Spinal cord (tissue), 10 donors: ENCODE measurements around the gene FHAD1. TPM values are rescaled to one million over a fixed set of nuclear protein-coding genes. Genes with fewer than 3 reads are reported as not detected.

Experiments used
- DNase-seq, 6 donors: peaks; one replicate each; pipeline versions ENCODE4 v3.0.0 to v3.0.0-alpha.2; 2013 to 2015; ENCODE audit warnings: low spot score in 6 of 6, low read depth in 4 of 6
- H3K27ac ChIP-seq: one replicate; pipeline ENCODE4 v1.5.1; 2013; ENCODE audit warnings: low read depth, low read length, control low read depth
- H3K27me3 ChIP-seq: one replicate; pipeline ENCODE4 v1.6.1; 2013; ENCODE audit warnings: low read length; ENCODE audit not compliant: control insufficient read depth, insufficient read depth
- H3K36me3 ChIP-seq: one replicate; pipeline ENCODE4 v1.6.1; 2013; ENCODE audit warnings: low read length; ENCODE audit not compliant: control insufficient read depth, insufficient read depth
- H3K4me1 ChIP-seq: one replicate; pipeline ENCODE4 v1.6.1; 2013; ENCODE audit warnings: low read length; ENCODE audit not compliant: control insufficient read depth, insufficient read depth
- H3K4me3 ChIP-seq: one replicate; pipeline ENCODE4 v1.5.1; 2013; ENCODE audit warnings: low read depth, low read length, control low read depth
- H3K9me3 ChIP-seq: one replicate; pipeline ENCODE4 v1.6.1; 2013; ENCODE audit warnings: low read length; ENCODE audit not compliant: control insufficient read depth, insufficient read depth
- WGBS: methylation state at CpG from one replicate; pipeline ENCODE4 v1.1.5; 2013; ENCODE audit warnings: missing lambda C conversion rate; ENCODE audit not compliant: insufficient coverage; 5-methylcytosine and 5-hydroxymethylcytosine counted together
- polyA plus RNA-seq, 2 donors: library from polyadenylated mRNA; unstranded; fragments of 120-200 nt; gene quantifications; one replicate each; pipeline ENCODE4 v1.2.1, GENCODE V29; 2013; ENCODE audit not compliant: insufficient read length in 2 of 2
- total RNA-seq, 2 donors: library from RNA; depleted of rRNA in 1 of 2; stranded (reverse); fragments of 120-200 nt in 1 of 2; fragments of >200 nt in 1 of 2; gene quantifications; one replicate each; pipeline versions ENCODE4 v1.2.3 to v1.2.4, GENCODE V29; 2013 to 2014
- donor health status: healthy.

The FHAD1 gene
- total and polyA plus RNA-seq, 4 donors = 3.1 to 9.9 (median 7.7) TPM

DNA sequence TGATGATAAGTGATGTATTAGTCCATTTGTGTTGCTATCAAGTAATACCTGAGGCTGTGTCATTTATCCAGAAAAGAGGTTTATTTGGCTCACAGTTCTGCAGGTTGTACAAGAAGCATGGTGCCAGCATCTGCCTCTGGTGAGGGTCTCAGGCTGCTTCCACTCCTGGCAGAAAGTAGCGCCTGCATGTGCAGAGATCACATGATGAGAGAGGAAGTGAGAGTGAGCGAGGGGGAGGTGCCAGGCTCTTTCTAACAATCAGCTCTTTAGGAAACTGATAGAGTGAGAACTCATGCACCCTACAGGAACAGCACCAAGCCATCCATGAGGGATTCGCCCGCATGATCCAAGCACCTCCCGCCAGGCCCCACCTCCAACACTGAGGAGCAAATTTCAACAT, 2.2 kb upstream of the FHAD1 start:
- H3K27ac ChIP-seq = no peak overlapping the region
- H3K36me3 ChIP-seq = no peaks in the 10 kb centered on the region
- WGBS = 100% methylated on average over 1 of the region's 5 CpGs
- H3K27me3 ChIP-seq = no peaks in the 10 kb centered on the region
- no peaks in the 10 kb centered on the region for H3K9me3 ChIP-seq
- no peak for DNase-seq
- H3K4me3 ChIP-seq = no peak overlapping the region
- peaks cover 14% of the 10 kb centered on the region for H3K4me1 ChIP-seq

DNA sequence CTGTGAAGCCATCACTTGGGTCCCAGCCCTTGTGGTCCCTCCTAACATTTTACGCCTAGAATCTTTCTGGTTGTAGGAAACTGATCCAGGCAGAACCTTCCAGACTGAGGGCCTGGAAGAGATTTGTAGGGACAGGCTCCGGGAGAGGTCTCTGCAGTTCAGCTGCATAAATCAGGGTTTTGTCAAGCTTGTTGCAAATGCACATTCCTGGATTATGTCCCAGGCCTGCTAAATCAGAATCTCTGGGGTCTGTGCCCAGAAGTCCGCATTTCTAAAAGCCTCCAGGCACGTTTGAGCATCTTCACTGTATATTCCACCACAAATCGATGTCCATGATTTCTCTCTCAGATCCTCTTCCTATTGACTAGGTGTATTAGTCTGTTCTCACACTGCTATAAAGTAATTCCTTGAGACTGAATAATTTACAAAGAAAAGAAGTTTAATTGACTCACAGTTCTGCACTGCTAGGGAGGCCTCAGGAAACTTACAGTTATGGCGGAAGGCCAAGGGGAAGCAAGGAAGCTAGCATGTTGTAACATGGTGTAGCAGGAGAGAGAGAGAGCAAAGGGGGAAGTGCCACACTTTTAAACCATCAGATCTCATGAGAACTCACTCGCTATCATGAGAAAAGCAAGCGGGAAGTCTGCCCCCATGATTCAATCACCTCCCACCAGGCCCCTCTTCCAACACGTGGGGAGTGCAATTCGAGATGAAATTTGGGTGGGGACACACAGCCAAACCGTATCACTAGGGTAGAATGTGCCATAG, 1.2 kb upstream of the FHAD1 start:
- Histone ChIP-seq H3K4me3 (no peak overlapping the region), H3K4me1 (peaks cover 14% of the 10 kb centered on the region), H3K27ac (no peak overlapping the region), H3K36me3 (no peaks in the 10 kb centered on the region), H3K9me3 (no peaks in the 10 kb centered on the region), H3K27me3 (no peaks in the 10 kb centered on the region)
- DNase-seq = peak in 2 of 6 donors; percentile 24 to 70
- 37% methylated on average over 3 of the region's 11 CpGs for WGBS

DNA sequence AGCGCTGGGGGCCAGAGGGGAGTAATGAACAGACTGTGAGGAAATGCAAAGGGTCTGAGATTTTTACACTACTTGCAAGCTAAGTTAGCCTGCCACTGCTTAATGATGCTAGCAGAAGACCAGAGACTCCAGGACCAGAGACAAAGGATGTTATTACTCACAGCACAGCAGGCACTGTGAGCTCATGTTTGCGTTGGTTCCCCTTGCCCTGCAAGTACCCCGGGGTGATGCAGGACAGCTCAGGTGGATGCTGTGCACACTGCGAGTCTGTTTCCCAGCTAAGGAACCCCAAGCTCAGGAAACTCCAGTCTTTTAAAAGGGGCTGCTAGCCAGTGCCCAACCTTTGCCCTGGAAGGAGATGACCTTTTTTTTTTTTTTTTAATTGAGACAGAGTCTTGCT, 1.2 kb downstream of the FHAD1 start:
- Histone ChIP-seq H3K4me1 (peaks cover 20% of the 10 kb centered on the region), H3K27ac (no peak overlapping the region), H3K36me3 (no peaks in the 10 kb centered on the region), H3K27me3 (no peaks in the 10 kb centered on the region), H3K4me3 (no peak overlapping the region), H3K9me3 (no peaks in the 10 kb centered on the region)
- DNase-seq = no peak
- WGBS = 82% methylated on average over 3 of the region's 4 CpGs

DNA sequence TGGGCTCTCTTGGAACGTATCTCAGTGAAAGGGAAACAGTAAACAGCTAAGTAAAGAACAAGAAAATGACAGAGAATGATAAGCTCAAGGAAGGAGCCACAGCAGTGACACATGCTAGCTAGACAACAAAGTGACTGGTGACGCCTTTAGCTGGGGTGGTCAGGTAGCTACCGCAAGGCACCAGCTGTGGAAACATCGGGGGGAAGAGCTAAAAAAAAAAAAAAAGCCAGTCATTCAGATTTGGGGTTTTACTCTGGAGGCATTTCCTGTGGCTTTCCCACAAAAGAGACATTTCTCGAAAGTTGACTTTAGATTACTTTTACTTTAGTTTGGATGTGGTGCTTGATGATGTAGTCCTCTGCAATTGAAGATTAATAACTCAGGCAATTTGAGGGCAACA, 2.1 kb downstream of the FHAD1 start:
- Histone ChIP-seq H3K4me3 (no peak overlapping the region), H3K4me1 (peaks cover 15% of the 10 kb centered on the region), H3K9me3 (no peaks in the 10 kb centered on the region), H3K27ac (no peak overlapping the region), H3K36me3 (no peaks in the 10 kb centered on the region), H3K27me3 (no peaks in the 10 kb centered on the region)
- 86% methylated on average over 3 of the region's 5 CpGs for WGBS
- DNase-seq = no peak

DNA sequence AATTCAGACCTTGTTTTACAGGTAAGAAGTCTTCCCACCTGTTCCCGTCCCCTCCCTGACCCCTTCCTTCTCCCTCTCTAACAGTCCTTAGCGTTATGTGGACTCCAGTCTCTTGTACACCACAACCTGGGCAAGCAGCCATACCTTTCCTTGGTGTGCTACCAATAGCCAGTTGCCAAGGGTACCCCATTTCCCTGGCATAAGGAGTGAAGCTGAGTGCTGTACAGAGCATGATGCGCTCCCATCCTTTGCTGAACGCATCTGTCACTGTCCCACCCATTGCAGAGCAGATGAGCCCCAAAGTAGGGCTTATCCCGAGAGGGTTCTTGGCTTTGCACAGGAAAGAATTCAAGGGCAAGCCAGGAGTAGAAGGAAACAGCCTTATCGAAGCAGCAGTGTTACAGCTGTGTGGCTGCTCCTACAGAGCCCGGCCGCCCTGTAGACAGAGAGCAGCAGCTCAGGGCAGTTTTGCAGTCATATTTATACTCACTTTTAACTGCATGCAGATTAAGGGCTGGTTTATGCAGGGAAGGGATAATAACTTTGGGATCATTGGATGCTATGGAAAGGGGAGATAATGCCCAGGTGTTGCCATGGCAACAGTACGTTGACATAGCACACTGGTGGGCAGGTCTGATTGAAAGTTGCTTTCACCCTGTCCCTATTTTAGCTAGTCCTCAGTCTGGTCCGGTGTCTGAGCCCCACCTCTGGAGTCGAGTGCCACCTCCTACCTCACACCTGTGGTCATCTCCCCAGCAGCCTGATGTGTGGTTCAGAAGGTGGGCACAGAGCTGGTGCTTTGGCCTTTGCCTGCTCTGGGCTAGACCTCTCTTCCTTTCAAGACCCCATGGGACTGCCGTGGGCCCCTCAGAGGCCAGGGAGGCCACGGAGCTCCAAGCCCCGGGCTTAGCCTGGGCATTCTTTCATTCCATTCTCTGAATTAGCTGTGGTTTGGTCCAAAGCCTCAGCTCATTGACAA, 5.1 kb downstream of the FHAD1 start:
- DNase-seq = peak in 1 of 6 donors; percentile 35
- no peaks in the 10 kb centered on the region for H3K9me3 ChIP-seq
- H3K4me3 ChIP-seq = no peak overlapping the region
- H3K27ac ChIP-seq = no peak overlapping the region
- H3K36me3 ChIP-seq = no peaks in the 10 kb centered on the region
- no peaks in the 10 kb centered on the region for H3K27me3 ChIP-seq
- 72% methylated on average over 9 of the region's 14 CpGs for WGBS
- H3K4me1 ChIP-seq = peaks cover 11% of the 10 kb centered on the region

DNA sequence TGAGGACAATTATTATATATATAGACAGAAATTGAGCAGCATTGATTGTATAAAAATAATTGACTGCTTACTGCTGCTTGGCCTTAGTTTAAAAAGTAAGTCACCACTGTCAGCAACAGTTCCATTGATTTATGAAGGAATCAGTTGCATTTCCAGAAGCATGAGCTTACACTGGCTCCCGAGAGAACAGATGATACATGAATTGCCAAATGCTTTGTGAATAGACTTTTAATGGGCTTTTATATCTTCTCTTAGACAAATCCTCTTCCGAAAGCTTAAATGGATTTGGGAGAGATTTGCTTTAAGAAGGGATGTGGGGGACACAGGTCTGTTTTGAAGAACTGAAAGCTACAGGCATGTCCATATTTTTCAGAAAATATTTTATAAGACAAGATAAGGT, 7.5 kb downstream of the FHAD1 start:
- H3K4me3 ChIP-seq = no peak overlapping the region
- no CpG with 5 or more reads among the region's 2 CpGs for WGBS
- H3K4me1 ChIP-seq = peaks cover 11% of the 10 kb centered on the region
- DNase-seq = peak in 1 of 6 donors; percentile 77
- H3K27ac ChIP-seq = no peak overlapping the region
- H3K27me3 ChIP-seq = no peaks in the 10 kb centered on the region
- H3K9me3 ChIP-seq = no peaks in the 10 kb centered on the region
- H3K36me3 ChIP-seq = no peaks in the 10 kb centered on the region

DNA sequence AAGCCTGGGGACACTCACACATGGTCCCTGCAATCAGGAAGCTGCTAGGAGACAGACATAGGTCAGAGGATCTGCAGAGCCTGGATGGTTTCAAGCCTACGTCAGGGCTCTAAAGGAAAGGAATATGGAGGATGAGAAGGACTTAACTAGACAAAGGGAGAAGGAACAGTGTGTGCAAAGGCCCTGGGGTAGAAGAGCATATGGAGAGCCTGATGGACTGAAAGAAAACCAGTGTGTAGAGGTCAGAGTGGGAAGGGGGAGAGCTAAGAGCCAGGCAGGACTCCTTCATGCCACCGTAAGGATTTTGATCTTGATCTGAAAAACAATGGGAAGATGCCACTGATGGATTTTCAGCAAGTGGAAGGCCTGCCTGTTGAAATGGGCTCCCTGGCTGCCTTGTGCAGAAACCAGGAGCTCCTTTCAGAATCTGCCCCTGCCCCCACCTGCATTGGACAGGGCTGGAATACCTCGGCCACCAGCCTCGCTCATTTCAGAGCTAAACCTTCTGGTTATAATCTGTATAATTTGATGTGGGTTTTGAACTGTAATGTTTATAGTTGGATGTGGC, 8.6 kb downstream of the FHAD1 start:
- no peaks in the 10 kb centered on the region for H3K9me3 ChIP-seq
- DNase-seq = no peak
- no peak overlapping the region for H3K4me3 ChIP-seq
- no peak overlapping the region for H3K27ac ChIP-seq
- WGBS = 73% methylated on average over 2 of the region's 4 CpGs
- H3K4me1 ChIP-seq = peaks cover 16% of the 10 kb centered on the region
- H3K27me3 ChIP-seq = no peaks in the 10 kb centered on the region
- no peaks in the 10 kb centered on the region for H3K36me3 ChIP-seq

DNA sequence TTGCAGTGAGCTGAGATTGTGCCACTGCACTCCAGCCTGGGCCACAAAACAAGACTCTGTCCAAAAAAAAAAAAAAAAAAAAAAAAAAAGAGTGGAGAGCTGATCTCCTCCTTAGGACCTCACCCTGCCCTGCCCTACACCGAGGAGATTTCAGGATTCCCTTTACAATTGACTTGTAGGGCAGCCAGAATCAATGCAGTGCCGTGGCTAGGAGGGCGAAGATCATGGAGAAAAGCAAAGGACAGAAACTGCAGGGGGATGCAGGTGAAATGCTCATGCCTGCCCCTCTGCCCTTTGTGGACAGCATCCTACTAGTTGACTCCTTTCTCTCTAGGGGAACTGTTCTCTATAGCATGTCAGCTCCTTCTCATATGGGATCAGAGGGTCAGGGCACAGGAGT, 9.6 kb downstream of the FHAD1 start:
- H3K27ac ChIP-seq = no peak overlapping the region
- H3K4me1 ChIP-seq = peaks cover 17% of the 10 kb centered on the region
- no peaks in the 10 kb centered on the region for H3K27me3 ChIP-seq
- no peaks in the 10 kb centered on the region for H3K9me3 ChIP-seq
- no peaks in the 10 kb centered on the region for H3K36me3 ChIP-seq
- DNase-seq = no peak
- no peak overlapping the region for H3K4me3 ChIP-seq
- 100% methylated on average over 2 of the region's 3 CpGs for WGBS

DNA sequence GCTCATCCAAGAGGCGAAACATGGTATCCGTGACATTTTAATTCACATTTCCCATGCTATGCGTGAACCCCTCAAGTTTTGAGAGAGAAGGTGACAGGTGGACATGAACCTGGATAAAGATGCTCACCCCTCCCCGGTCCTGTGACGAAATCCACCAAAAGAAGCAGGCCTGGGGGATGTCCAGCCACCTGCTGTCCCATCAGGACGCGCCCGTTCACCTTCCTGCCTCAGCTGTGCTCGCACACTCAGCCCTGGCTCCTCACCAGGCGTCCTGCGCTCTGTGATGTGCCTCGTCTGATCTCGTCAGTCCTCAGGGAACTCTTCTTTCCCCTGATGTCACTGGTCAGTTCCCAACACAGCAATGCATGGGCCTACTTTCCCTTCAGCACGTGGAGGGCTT, 10.3 kb downstream of the FHAD1 start:
- Histone ChIP-seq H3K36me3 (no peaks in the 10 kb centered on the region), H3K9me3 (no peaks in the 10 kb centered on the region), H3K4me3 (no peak overlapping the region), H3K4me1 (peaks cover 15% of the 10 kb centered on the region), H3K27ac (no peak overlapping the region), H3K27me3 (no peaks in the 10 kb centered on the region)
- 88% methylated on average over 12 of the region's 14 CpGs for WGBS
- no peak for DNase-seq
